ENCODE measurements around the gene PGR. TPM values are rescaled to one million over a fixed set of nuclear protein-coding genes. Genes with fewer than 3 reads are reported as not detected.

PGR gene
- total RNA-seq, 1 experiment from 2014 or later, result not detected

GRCh38 chr11:101091781-101092180 is 37.8 kb downstream of the PGR start:
- in situ Hi-C loops (cut with HindIII; ENCODE audit: low pct_unique_long_range_greater_than_20kb, low sequenced_read_pairs), result no loop called here
- no peak for DNase-seq (ENCODE audit: low read depth)

- DNase-seq (ENCODE audit: low read depth), result no peak
- in situ Hi-C loops (cut with HindIII; ENCODE audit: low pct_unique_long_range_greater_than_20kb, low sequenced_read_pairs), result no loop called here
Measured at GRCh38 chr11:101090679-101091270, 38.8 kb downstream of the PGR start.

- in situ Hi-C loops (cut with HindIII; ENCODE audit: low pct_unique_long_range_greater_than_20kb, low sequenced_read_pairs), result no loop called here
- no peak for DNase-seq (ENCODE audit: low read depth)
Measured at GRCh38 chr11:101083335-101083734, 46.3 kb downstream of the PGR start.

GRCh38 chr11:101082813-101083212 is 46.8 kb downstream of the PGR start:
- DNase-seq (ENCODE audit: low read depth), result no peak
- in situ Hi-C loops (cut with HindIII; ENCODE audit: low pct_unique_long_range_greater_than_20kb, low sequenced_read_pairs), result no loop called here

- DNase-seq (ENCODE audit: low read depth), result no peak
- in situ Hi-C loops (cut with HindIII; ENCODE audit: low pct_unique_long_range_greater_than_20kb, low sequenced_read_pairs), result no loop called here
Measured at GRCh38 chr11:101063706-101064105, 65.9 kb downstream of the PGR start.

- in situ Hi-C loops (cut with HindIII; ENCODE audit: low pct_unique_long_range_greater_than_20kb, low sequenced_read_pairs), result no loop called here
- DNase-seq (ENCODE audit: low read depth), result no peak
Measured at GRCh38 chr11:101061606-101062005, 68.0 kb downstream of the PGR start.

GRCh38 chr11:101059331-101059730 is 70.3 kb downstream of the PGR start:
- no peak for DNase-seq (ENCODE audit: low read depth)
- in situ Hi-C loops (cut with HindIII; ENCODE audit: low pct_unique_long_range_greater_than_20kb, low sequenced_read_pairs), result no loop called here

- no peak for DNase-seq (ENCODE audit: low read depth)
- in situ Hi-C loops (cut with HindIII; ENCODE audit: low pct_unique_long_range_greater_than_20kb, low sequenced_read_pairs), result no loop called here
Measured at GRCh38 chr11:101053492-101053891, 76.1 kb downstream of the PGR start.

GRCh38 chr11:101051677-101052076 is 77.9 kb downstream of the PGR start:
- in situ Hi-C loops (cut with HindIII; ENCODE audit: low pct_unique_long_range_greater_than_20kb, low sequenced_read_pairs), result no loop called here
- no peak for DNase-seq (ENCODE audit: low read depth)

- DNase-seq (ENCODE audit: low read depth), result no peak
- in situ Hi-C loops (cut with HindIII; ENCODE audit: low pct_unique_long_range_greater_than_20kb, low sequenced_read_pairs), result no loop called here
Measured at GRCh38 chr11:101049813-101050212, 79.8 kb downstream of the PGR start.

- DNase-seq (ENCODE audit: low read depth), result no peak
- in situ Hi-C loops (cut with HindIII; ENCODE audit: low pct_unique_long_range_greater_than_20kb, low sequenced_read_pairs), result no loop called here
Measured at GRCh38 chr11:101049123-101049522, 80.5 kb downstream of the PGR start.

GRCh38 chr11:101048479-101048878 is 81.1 kb downstream of the PGR start:
- no peak for DNase-seq (ENCODE audit: low read depth)
- in situ Hi-C loops (cut with HindIII; ENCODE audit: low pct_unique_long_range_greater_than_20kb, low sequenced_read_pairs), result no loop called here

GRCh38 chr11:101046947-101047346 is 82.7 kb downstream of the PGR start:
- no peak for DNase-seq (ENCODE audit: low read depth)
- in situ Hi-C loops (cut with HindIII; ENCODE audit: low pct_unique_long_range_greater_than_20kb, low sequenced_read_pairs), result no loop called here

GRCh38 chr11:101045415-101045814 is 84.2 kb downstream of the PGR start:
- in situ Hi-C loops (cut with HindIII; ENCODE audit: low pct_unique_long_range_greater_than_20kb, low sequenced_read_pairs), result no loop called here
- no peak for DNase-seq (ENCODE audit: low read depth)

GRCh38 chr11:101043940-101044339 is 85.7 kb downstream of the PGR start:
- DNase-seq (ENCODE audit: low read depth), result no peak
- in situ Hi-C loops (cut with HindIII; ENCODE audit: low pct_unique_long_range_greater_than_20kb, low sequenced_read_pairs), result no loop called here

GRCh38 chr11:101035872-101036271 is 93.7 kb downstream of the PGR start:
- DNase-seq (ENCODE audit: low read depth), result no peak
- in situ Hi-C loops (cut with HindIII; ENCODE audit: low pct_unique_long_range_greater_than_20kb, low sequenced_read_pairs), result no loop called here

GRCh38 chr11:101034076-101034475 is 95.5 kb downstream of the PGR start:
- no peak for DNase-seq (ENCODE audit: low read depth)
- in situ Hi-C loops (cut with HindIII; ENCODE audit: low pct_unique_long_range_greater_than_20kb, low sequenced_read_pairs), result no loop called here

- DNase-seq (ENCODE audit: low read depth), result no peak
- in situ Hi-C loops (cut with HindIII; ENCODE audit: low pct_unique_long_range_greater_than_20kb, low sequenced_read_pairs), result no loop called here
Measured at GRCh38 chr11:101032991-101033390, 96.6 kb downstream of the PGR start.

- no peak for DNase-seq (ENCODE audit: low read depth)
- in situ Hi-C loops (cut with HindIII; ENCODE audit: low pct_unique_long_range_greater_than_20kb, low sequenced_read_pairs), result no loop called here
Measured at GRCh38 chr11:101031713-101032112, 97.9 kb downstream of the PGR start.

GRCh38 chr11:101030692-101031091 is 98.9 kb downstream of the PGR start:
- in situ Hi-C loops (cut with HindIII; ENCODE audit: low pct_unique_long_range_greater_than_20kb, low sequenced_read_pairs), result no loop called here
- no peak for DNase-seq (ENCODE audit: low read depth)

GRCh38 chr11:101030015-101030414 is 99.6 kb downstream of the PGR start:
- in situ Hi-C loops (cut with HindIII; ENCODE audit: low pct_unique_long_range_greater_than_20kb, low sequenced_read_pairs), result no loop called here
- DNase-seq (ENCODE audit: low read depth), result no peak
